HepG2 (cell line): ENCODE measurements around the gene MARF1. TPM values are rescaled to one million over a fixed set of nuclear protein-coding genes. Genes with fewer than 3 reads are reported as not detected.

Experiments used
- BCLAF1 ChIP-seq: fragments of 450-650 bp; IDR thresholded peaks from 2 replicates; pipeline ENCODE4 v1.6.1; 2017; ENCODE audit warnings: mild to moderate bottlenecking
- CHD4 ChIP-seq: fragments of 200-600 bp; sonication (generic); IDR thresholded peaks from 2 replicates; pipeline ENCODE4 v1.7.0; 2017; ENCODE audit warnings: mild to moderate bottlenecking, low read length, borderline replicate concordance
- E2F2 ChIP-seq: sonication (generic); formaldehyde crosslinking; IDR thresholded peaks from 2 replicates; pipeline ENCODE4 v1.4.0; 2020; ENCODE audit warnings: missing genetic modification reagents, borderline replicate concordance
- GATAD1 ChIP-seq: IDR thresholded peaks from 2 replicates; pipeline ENCODE4 v1.6.1; 2016; ENCODE audit warnings: missing genetic modification reagents, missing compliant biosample characterization
- MAFK ChIP-seq, 2 experiments: IDR thresholded peaks in 1 of 2; conservative IDR thresholded peaks in 1 of 2; 2 replicates each; pipeline ENCODE4 v1.6.1; 2011; ENCODE audit warnings: improper control_type of control experiment in 2 of 2, low read length in 2 of 2
- MATR3 ChIP-seq: sonication (generic); formaldehyde crosslinking; IDR thresholded peaks from 2 replicates; pipeline ENCODE4 v1.4.0; 2020; ENCODE audit warnings: missing genetic modification reagents
- MED13 ChIP-seq: sonication (generic); formaldehyde crosslinking; IDR thresholded peaks from 2 replicates; pipeline ENCODE4 v1.5.0; 2020; ENCODE audit warnings: missing genetic modification reagents
- NFKBIZ ChIP-seq: IDR thresholded peaks from 2 replicates; pipeline ENCODE4 v1.6.1; 2018; ENCODE audit warnings: missing genetic modification reagents, missing compliant biosample characterization
- RNF2 ChIP-seq: fragments of 450-650 bp; conservative IDR thresholded peaks from 2 replicates; pipeline ENCODE4 v1.6.1; 2016; ENCODE audit warnings: low read depth
- RXRA ChIP-seq: sonication (generic); formaldehyde crosslinking; IDR thresholded peaks from 2 replicates; pipeline ENCODE4 v1.5.1; 2020; ENCODE audit warnings: missing genetic modification reagents
- SKIL ChIP-seq: sonication (generic); formaldehyde crosslinking; IDR thresholded peaks from 2 replicates; pipeline ENCODE4 v1.8.0; 2022; ENCODE audit warnings: missing genetic modification reagents, mild to moderate bottlenecking, moderate library complexity, borderline replicate concordance
- ZBTB37 ChIP-seq: sonication (generic); formaldehyde crosslinking; IDR thresholded peaks from 2 replicates; pipeline ENCODE4 v1.4.0; 2020; ENCODE audit warnings: mild to moderate bottlenecking, missing genetic modification reagents
- ZC3H13 ChIP-seq: sonication (generic); formaldehyde crosslinking; IDR thresholded peaks from 2 replicates; pipeline ENCODE4 v1.8.1; 2023; ENCODE audit warnings: mild to moderate bottlenecking, missing genetic modification reagents, moderate library complexity
- ZKSCAN8 ChIP-seq: IDR thresholded peaks from 2 replicates; pipeline ENCODE4 v1.6.1; 2016; ENCODE audit warnings: borderline replicate concordance, missing genetic modification reagents, missing compliant biosample characterization
- ZNF205 ChIP-seq: IDR thresholded peaks from 2 replicates; pipeline ENCODE4 v1.6.1; 2018; ENCODE audit warnings: missing biosample characterization, missing genetic modification reagents
- ZNF251 ChIP-seq: sonication (generic); formaldehyde crosslinking; IDR thresholded peaks from 2 replicates; pipeline ENCODE4 v1.9.0; 2021; ENCODE audit warnings: mild to moderate bottlenecking, missing genetic modification reagents
- ZNF580 ChIP-seq: IDR thresholded peaks from 2 replicates; pipeline ENCODE4 v1.6.1; 2016; ENCODE audit warnings: low read depth, borderline replicate concordance
- ZNF589 ChIP-seq: sonication (generic); formaldehyde crosslinking; conservative IDR thresholded peaks from 2 replicates; pipeline ENCODE4 v1.8.0; 2022; ENCODE audit warnings: mild to moderate bottlenecking, moderate library complexity, missing genetic modification reagents
- ZNF800 ChIP-seq: sonication (generic); formaldehyde crosslinking; IDR thresholded peaks from 2 replicates; pipeline ENCODE4 v1.4.0; 2020; ENCODE audit warnings: missing genetic modification reagents
- ZNF878 ChIP-seq: sonication (generic); formaldehyde crosslinking; IDR thresholded peaks from 2 replicates; pipeline ENCODE4 v1.8.1; 2023; ENCODE audit warnings: mild to moderate bottlenecking, missing genetic modification reagents, moderate library complexity
- polyA plus RNA-seq, 8 experiments: library from polyadenylated mRNA; depleted of rRNA in 3 of 8; stranded (reverse) in 7 of 8; unstranded in 1 of 8; fragments of >200 nt; fragmentation: Illumina TruSeq in 4 of 8; extraction: Trizol in 4 of 8; gene quantifications; 2 replicates each; pipeline versions ENCODE4 v1.2.1 to v1.2.3, GENCODE V29; 2011 to 2016; ENCODE audit warnings: low read depth in 4 of 8, missing spikeins in 1 of 8, mixed read lengths in 1 of 8; ENCODE audit not compliant: insufficient read depth in 1 of 8
- total RNA-seq, 5 experiments: library from RNA; depleted of rRNA; stranded (reverse); fragments of >200 nt; fragmentation: Illumina TruSeq; extraction: Trizol; gene quantifications; 2 replicates each; pipeline ENCODE4 v1.2.3, GENCODE V29; 2016; ENCODE audit warnings: low read depth in 1 of 5

MARF1 gene
- total and polyA plus RNA-seq, 2 of the 13 experiments (the other 11 are each of a cell fraction or from before 2014, with no cell fraction given), result 8.7 to 20.7 TPM

- TF ChIP-seq SKIL, result no peak
- TF ChIP-seq MED13 (CRISPR knock-in tag), result peak; percentile 46; the same call in 1 of the 2 replicates
- no peak for TF ChIP-seq ZNF251 (CRISPR knock-in tag)
- TF ChIP-seq BCLAF1, result no peak
- TF ChIP-seq MAFK (conservative IDR thresholded peaks at IDR 0.05 in 1 of 2, IDR thresholded peaks at IDR 0.05 in 1 of 2; ENCODE audit: low read length in 2 of 2), result no peak
- TF ChIP-seq GATAD1 (CRISPR knock-in tag), result no peak
- TF ChIP-seq RNF2, result 0 out of 2 replicates have a peak, but pooled peaks have one; percentile 70
- TF ChIP-seq ZNF878, result no peak; the same call in 1 of the 2 replicates
- TF ChIP-seq NFKBIZ, result no peak
- TF ChIP-seq ZC3H13 (CRISPR knock-in tag), result peak; percentile 47; the same call in 1 of the 2 replicates
- no peak for TF ChIP-seq ZNF205 (CRISPR knock-in tag)
- 0 out of 2 replicates have a peak, but pooled peaks have one; percentile 61 for TF ChIP-seq ZNF800 (CRISPR knock-in tag)
- no peak; the same call in 1 of the 2 replicates for TF ChIP-seq RXRA (CRISPR knock-in tag)
- no peak for TF ChIP-seq ZBTB37 (CRISPR knock-in tag)
- TF ChIP-seq CHD4, result no peak
- TF ChIP-seq MATR3 (CRISPR knock-in tag), result no peak
- peak; percentile 68; the same call in 1 of the 2 replicates for TF ChIP-seq ZNF589 (CRISPR knock-in tag)
- no peak for TF ChIP-seq ZKSCAN8 (CRISPR knock-in tag)
- TF ChIP-seq ZNF580 (CRISPR knock-in tag), result peak; percentile 72; the same call in 1 of the 2 replicates
- peak; percentile 66; the same call in 1 of the 2 replicates for TF ChIP-seq E2F2 (CRISPR knock-in tag)
Measured at GRCh38 chr16:15650019-15650697, 7.2 kb upstream of the MARF1 start, which contains the start of gene NDE1 (continued).
